Chondrocyte (in vitro differentiated cells): ENCODE results near the gene WWOX. TPM values are rescaled to one million over a fixed set of nuclear protein-coding genes. Genes with fewer than 3 reads are reported as not detected.

Experiments
- DNase-seq: peaks from one replicate; pipeline ENCODE4 v3.0.0; 2021; ENCODE audit warnings: mixed read lengths, low spot score
- H3K27ac Mint-ChIP-seq: one replicate; pipeline ENCODE4 v1.8.0; 2021; ENCODE audit warnings: mild to moderate bottlenecking, moderate library complexity, mixed read lengths; ENCODE audit not compliant: unreplicated experiment
- H3K27me3 Mint-ChIP-seq: 2 replicates; pipeline ENCODE4 v1.8.0; 2021; ENCODE audit warnings: low read depth, mixed read lengths
- H3K36me3 Mint-ChIP-seq: 2 replicates; pipeline ENCODE4 v1.8.0; 2021; ENCODE audit warnings: low read depth, mixed read lengths
- H3K4me1 Mint-ChIP-seq: 2 replicates; pipeline ENCODE4 v1.8.0; 2021; ENCODE audit warnings: low read depth, mild to moderate bottlenecking, mixed read lengths
- H3K4me3 Mint-ChIP-seq: one replicate; pipeline ENCODE4 v1.8.0; 2021; ENCODE audit warnings: mild to moderate bottlenecking, moderate library complexity, mixed read lengths; ENCODE audit not compliant: unreplicated experiment
- H3K9me3 Mint-ChIP-seq: 2 replicates; pipeline ENCODE4 v1.8.0; 2021; ENCODE audit warnings: low read depth, mixed read lengths
- CTCF ChIP-seq: fragments of 200-600 bp; sonication (generic); IDR thresholded peaks from 2 replicates; pipeline ENCODE4 v1.5.0; 2021; ENCODE audit warnings: antibody characterized with exemption, mild to moderate bottlenecking, moderate library complexity
- total RNA-seq: library from RNA; stranded (reverse); gene quantifications from 3 replicates; pipeline ENCODE4 v1.2.1, GENCODE V29; 2021

The WWOX gene
- total RNA-seq, 1 donor from 2014 or later: 12.1 TPM

GRCh38 chr16:78751601-78752000 is 652.1 kb downstream of the WWOX start:
- no peak for TF ChIP-seq CTCF
- Mint-ChIP-seq H3K27ac (no peak overlapping the region), H3K4me1 (no peaks in the 10 kb centered on the region), H3K9me3 (peaks cover 13% of the 10 kb centered on the region), H3K27me3 (no peaks in the 10 kb centered on the region), H3K36me3 (no peaks in the 10 kb centered on the region), H3K4me3 (no peak overlapping the region)
- no peak for DNase-seq

- H3K27me3 Mint-ChIP-seq: no peaks in the 10 kb centered on the region
- no peak for TF ChIP-seq CTCF
- no peak overlapping the region for H3K4me3 Mint-ChIP-seq
- H3K4me1 Mint-ChIP-seq: no peaks in the 10 kb centered on the region
- H3K36me3 Mint-ChIP-seq: no peaks in the 10 kb centered on the region
- DNase-seq: no peak
- H3K9me3 Mint-ChIP-seq: peaks cover 9% of the 10 kb centered on the region
- no peak overlapping the region for H3K27ac Mint-ChIP-seq
Measured at GRCh38 chr16:78754713-78755112, 655.3 kb downstream of the WWOX start.

GRCh38 chr16:78755751-78756661 is 656.6 kb downstream of the WWOX start:
- H3K4me3 Mint-ChIP-seq: no peak overlapping the region
- no peaks in the 10 kb centered on the region for H3K4me1 Mint-ChIP-seq
- H3K9me3 Mint-ChIP-seq: peaks cover 3% of the 10 kb centered on the region
- DNase-seq: no peak
- no peak overlapping the region for H3K27ac Mint-ChIP-seq
- no peaks in the 10 kb centered on the region for H3K27me3 Mint-ChIP-seq
- no peaks in the 10 kb centered on the region for H3K36me3 Mint-ChIP-seq
- no peak for TF ChIP-seq CTCF

- no peaks in the 10 kb centered on the region for H3K4me1 Mint-ChIP-seq
- DNase-seq: no peak
- no peak overlapping the region for H3K4me3 Mint-ChIP-seq
- H3K36me3 Mint-ChIP-seq: no peaks in the 10 kb centered on the region
- no peak for TF ChIP-seq CTCF
- peaks cover 3% of the 10 kb centered on the region for H3K9me3 Mint-ChIP-seq
- no peak overlapping the region for H3K27ac Mint-ChIP-seq
- H3K27me3 Mint-ChIP-seq: no peaks in the 10 kb centered on the region
Measured at GRCh38 chr16:78759596-78759995, 660.1 kb downstream of the WWOX start.

GRCh38 chr16:78760611-78761010 is 661.2 kb downstream of the WWOX start:
- Mint-ChIP-seq H3K9me3 (peaks cover 3% of the 10 kb centered on the region), H3K4me3 (no peak overlapping the region), H3K36me3 (no peaks in the 10 kb centered on the region), H3K27ac (no peak overlapping the region), H3K27me3 (no peaks in the 10 kb centered on the region), H3K4me1 (no peaks in the 10 kb centered on the region)
- TF ChIP-seq CTCF: no peak
- DNase-seq: no peak
